ENCODE data around the gene ATG14. TPM values are rescaled to one million over a fixed set of nuclear protein-coding genes. Genes with fewer than 3 reads are reported as not detected.

Gene ATG14
- total RNA-seq, 1 donor from 2014 or later, result 11.1 TPM

DNA sequence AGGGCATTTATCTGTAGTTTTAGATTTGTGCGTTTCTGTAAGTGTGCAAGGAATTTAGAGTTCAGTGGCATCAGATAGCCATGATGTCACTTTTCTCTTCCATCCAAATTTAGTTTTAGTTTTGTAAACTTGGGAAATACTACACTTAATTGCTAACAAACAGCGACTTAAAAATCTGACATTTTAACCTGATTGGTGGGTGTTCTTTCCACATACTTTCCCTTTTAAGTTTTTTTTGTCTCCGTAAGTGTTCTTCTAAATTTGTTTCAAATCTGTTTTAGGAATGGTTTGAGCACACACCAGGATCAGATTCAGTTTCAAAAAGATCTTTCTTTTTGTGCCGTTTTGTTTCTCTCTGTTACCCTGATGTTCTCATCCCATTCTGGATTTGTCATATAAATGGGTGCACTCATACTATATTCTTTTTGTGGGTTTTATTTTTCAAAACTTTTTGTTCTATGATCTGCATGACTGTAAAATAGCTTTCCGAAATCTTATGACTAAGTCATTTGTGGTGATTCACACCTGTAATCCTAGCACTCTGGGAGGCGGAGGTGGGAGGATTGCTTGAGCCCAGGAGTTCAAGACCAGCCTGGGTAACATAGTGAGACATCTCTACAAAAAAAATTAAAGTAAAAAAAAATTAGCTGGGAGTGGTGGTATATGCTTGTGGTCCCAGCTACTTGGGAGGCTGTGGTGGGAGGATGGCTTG, 81.5 kb downstream of the ATG14 start:
- H3K27ac Mint-ChIP-seq (ENCODE audit: unreplicated experiment), result peak overlapping the region; percentile 10
- TF ChIP-seq, protein P1, sequence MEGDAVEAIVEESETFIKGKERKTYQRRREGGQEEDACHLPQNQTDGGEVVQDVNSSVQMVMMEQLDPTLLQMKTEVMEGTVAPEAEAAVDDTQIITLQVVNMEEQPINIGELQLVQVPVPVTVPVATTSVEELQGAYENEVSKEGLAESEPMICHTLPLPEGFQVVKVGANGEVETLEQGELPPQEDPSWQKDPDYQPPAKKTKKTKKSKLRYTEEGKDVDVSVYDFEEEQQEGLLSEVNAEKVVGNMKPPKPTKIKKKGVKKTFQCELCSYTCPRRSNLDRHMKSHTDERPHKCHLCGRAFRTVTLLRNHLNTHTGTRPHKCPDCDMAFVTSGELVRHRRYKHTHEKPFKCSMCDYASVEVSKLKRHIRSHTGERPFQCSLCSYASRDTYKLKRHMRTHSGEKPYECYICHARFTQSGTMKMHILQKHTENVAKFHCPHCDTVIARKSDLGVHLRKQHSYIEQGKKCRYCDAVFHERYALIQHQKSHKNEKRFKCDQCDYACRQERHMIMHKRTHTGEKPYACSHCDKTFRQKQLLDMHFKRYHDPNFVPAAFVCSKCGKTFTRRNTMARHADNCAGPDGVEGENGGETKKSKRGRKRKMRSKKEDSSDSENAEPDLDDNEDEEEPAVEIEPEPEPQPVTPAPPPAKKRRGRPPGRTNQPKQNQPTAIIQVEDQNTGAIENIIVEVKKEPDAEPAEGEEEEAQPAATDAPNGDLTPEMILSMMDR (IDR thresholded peaks at IDR 0.05), result no peak
- H3K27me3 Mint-ChIP-seq (ENCODE audit: low read depth), result no peaks in the 10 kb centered on the region
- no peak overlapping the region for H3K4me3 Mint-ChIP-seq (ENCODE audit: unreplicated experiment)
- H3K4me1 Mint-ChIP-seq (ENCODE audit: low read depth), result peaks cover 52% of the 10 kb centered on the region
- no peak for DNase-seq (ENCODE audit: low spot score)
- no peaks in the 10 kb centered on the region for H3K36me3 Mint-ChIP-seq (ENCODE audit: low read depth)
- H3K9me3 Mint-ChIP-seq (ENCODE audit: low read depth), result no peaks in the 10 kb centered on the region

DNA sequence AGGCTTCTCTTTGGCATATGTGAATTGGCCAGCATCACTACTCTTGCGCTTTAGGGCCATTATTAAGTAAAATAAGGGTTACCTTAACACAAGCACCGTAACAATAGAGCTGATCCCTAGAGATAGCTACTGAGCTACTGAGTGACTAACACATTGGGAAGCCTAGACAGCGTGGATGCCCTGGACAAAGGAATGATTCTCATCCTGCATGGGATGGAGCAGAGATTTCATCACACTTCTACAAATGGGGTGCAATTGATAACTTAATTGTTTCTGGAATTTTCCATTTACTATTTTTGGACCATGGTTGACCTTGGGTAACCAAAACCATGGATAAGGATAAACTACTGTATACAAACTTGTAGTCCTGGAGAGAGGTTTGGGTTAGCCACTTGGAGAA, 83.3 kb downstream of the ATG14 start:
- Mint-ChIP-seq H3K36me3 (ENCODE audit: low read depth) (no peaks in the 10 kb centered on the region), H3K27ac (ENCODE audit: unreplicated experiment) (no peak overlapping the region), H3K4me3 (ENCODE audit: unreplicated experiment) (no peak overlapping the region), H3K9me3 (ENCODE audit: low read depth) (no peaks in the 10 kb centered on the region), H3K27me3 (ENCODE audit: low read depth) (no peaks in the 10 kb centered on the region), H3K4me1 (ENCODE audit: low read depth) (peaks cover 34% of the 10 kb centered on the region)
- DNase-seq (ENCODE audit: low spot score), result no peak
- TF ChIP-seq, protein P1 (IDR thresholded peaks at IDR 0.05), result no peak

DNA sequence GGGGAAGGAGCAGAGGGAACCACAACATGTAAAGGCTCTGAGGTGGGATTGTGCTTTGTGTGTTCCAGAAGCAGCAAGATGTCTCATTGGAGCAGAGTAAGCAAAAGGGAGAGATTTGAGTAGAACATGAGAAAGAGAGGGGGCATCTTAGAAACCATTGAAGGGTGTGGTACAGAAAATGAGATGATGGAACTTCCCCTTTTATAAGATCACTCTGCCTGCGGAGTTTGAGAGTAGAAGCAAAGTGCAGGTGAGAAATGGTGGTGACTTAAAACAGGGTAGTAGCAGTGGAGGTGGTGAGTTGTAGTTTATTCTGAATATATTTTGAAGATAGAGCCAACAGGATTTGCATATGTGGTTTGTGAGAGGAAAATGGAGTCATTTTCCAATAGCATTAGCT, 84.5 kb downstream of the ATG14 start:
- peaks cover 22% of the 10 kb centered on the region for H3K4me1 Mint-ChIP-seq (ENCODE audit: low read depth)
- no peak overlapping the region for H3K4me3 Mint-ChIP-seq (ENCODE audit: unreplicated experiment)
- no peak overlapping the region for H3K27ac Mint-ChIP-seq (ENCODE audit: unreplicated experiment)
- no peaks in the 10 kb centered on the region for H3K9me3 Mint-ChIP-seq (ENCODE audit: low read depth)
- no peaks in the 10 kb centered on the region for H3K27me3 Mint-ChIP-seq (ENCODE audit: low read depth)
- DNase-seq (ENCODE audit: low spot score), result no peak
- H3K36me3 Mint-ChIP-seq (ENCODE audit: low read depth), result no peaks in the 10 kb centered on the region
- TF ChIP-seq, protein P1 (IDR thresholded peaks at IDR 0.05), result no peak

DNA sequence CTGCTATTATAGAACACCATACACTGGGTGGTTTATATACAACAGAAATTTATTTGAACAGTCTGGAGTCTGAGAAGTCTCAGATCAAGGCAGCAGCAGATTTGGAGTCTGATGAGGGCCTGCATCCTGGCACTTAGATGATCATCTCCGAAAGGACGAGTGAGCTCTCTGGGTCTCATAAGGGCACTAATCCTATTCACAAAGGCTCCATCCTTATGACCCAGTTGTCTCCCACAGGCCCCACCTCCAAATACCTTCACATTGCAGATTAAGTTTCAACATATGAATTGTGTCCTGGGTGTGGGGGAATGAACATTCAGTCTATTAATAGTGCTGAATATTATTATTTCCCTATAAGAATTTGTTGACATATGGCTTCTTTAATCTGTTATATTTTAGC, 86.8 kb downstream of the ATG14 start:
- H3K9me3 Mint-ChIP-seq (ENCODE audit: low read depth), result no peaks in the 10 kb centered on the region
- H3K4me1 Mint-ChIP-seq (ENCODE audit: low read depth), result peaks cover 23% of the 10 kb centered on the region
- TF ChIP-seq, protein P1 (IDR thresholded peaks at IDR 0.05), result no peak
- H3K27ac Mint-ChIP-seq (ENCODE audit: unreplicated experiment), result no peak overlapping the region
- H3K36me3 Mint-ChIP-seq (ENCODE audit: low read depth), result no peaks in the 10 kb centered on the region
- no peak for DNase-seq (ENCODE audit: low spot score)
- H3K27me3 Mint-ChIP-seq (ENCODE audit: low read depth), result no peaks in the 10 kb centered on the region
- H3K4me3 Mint-ChIP-seq (ENCODE audit: unreplicated experiment), result no peak overlapping the region

DNA sequence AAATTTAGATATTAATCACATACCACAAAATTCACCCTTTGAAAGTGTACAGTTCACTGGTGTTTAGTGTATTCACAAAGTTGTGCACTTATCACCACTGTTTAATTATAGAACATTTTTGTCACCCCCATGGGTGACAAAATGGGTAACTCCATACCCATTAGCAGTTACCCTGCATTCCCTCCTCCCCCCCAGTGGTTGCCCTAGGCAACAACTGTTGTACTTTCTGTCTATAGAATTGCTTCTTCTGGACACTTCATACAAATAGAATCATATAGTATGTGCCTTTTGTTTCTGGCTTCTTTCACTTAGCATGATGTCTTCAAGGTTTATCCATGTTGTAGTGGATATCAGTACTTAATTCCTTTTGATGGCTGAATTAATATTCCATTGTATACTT, 87.7 kb downstream of the ATG14 start:
- H3K4me1 Mint-ChIP-seq (ENCODE audit: low read depth), result peaks cover 14% of the 10 kb centered on the region
- no peaks in the 10 kb centered on the region for H3K36me3 Mint-ChIP-seq (ENCODE audit: low read depth)
- TF ChIP-seq, protein P1 (IDR thresholded peaks at IDR 0.05), result no peak
- DNase-seq (ENCODE audit: low spot score), result no peak
- no peak overlapping the region for H3K4me3 Mint-ChIP-seq (ENCODE audit: unreplicated experiment)
- H3K27ac Mint-ChIP-seq (ENCODE audit: unreplicated experiment), result no peak overlapping the region
- H3K9me3 Mint-ChIP-seq (ENCODE audit: low read depth), result no peaks in the 10 kb centered on the region
- no peaks in the 10 kb centered on the region for H3K27me3 Mint-ChIP-seq (ENCODE audit: low read depth)

Measured in chondrocyte (in vitro differentiated cells).